OCI-M1 (cell line): ENCODE measurements around the gene HLCS.
A peak's percentile ranks its signal among the peaks of the same experiment; 100 is the strongest.

ENCODE experiments used
- DNase-seq: peaks from one replicate; lab custom pipeline; 2025; lab: John Stamatoyannopoulos, UW

The HLCS gene

DNA sequence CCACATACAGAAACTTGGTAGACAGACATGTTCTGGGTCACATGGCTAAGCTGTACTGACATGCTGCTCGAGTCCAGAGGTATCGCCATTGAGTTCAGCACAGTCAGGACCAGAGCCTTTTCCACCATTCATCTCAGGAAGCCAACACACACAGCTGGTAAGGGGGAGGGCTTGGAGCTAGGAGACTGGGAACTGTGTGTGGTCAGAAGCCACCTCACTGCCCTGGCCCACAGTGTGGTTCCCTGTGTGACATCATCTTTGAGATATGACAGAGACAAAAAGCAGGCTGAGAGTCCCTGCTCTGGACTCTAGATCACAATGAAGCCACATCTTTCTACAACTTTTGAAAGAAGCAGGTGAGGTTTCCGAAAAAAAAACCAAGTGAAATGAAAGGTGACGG lies 160.4 kb downstream of the HLCS start:
- peak; percentile 62 for DNase-seq

DNA sequence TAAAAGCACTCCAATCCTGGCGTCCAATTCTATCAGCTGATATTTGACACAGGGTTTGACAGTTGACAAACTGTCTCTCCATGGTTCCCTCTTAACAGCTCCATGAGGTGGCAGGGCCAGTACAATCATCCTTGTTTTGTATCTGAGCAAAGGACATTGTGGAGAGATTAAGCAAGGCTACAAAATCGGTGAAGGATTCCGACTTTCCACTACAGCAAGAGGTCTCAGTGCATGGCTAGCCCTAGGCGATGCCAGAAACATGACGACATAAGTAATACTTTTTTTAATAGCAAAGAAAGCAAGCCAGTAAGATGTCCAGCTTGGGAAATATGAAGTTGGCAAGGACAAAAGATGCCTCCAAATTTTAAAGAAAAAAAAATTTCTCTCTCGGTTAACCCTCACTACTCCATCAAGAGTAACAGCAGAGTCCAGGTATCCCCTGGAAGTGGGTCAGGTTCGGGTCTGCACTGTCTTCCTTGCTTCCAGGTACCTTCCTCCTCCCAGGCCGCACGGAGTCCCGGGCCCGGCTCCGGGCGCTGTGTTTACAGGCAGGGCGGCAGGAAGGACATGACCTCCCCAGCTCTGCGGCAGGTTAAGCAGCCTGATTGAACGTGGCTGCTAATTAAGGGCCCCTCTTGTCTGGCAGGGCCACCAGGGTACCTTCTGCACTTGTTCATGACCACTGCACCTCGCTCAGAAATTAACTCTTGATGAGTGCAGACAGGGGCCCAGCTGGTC lies 161.4 kb downstream of the HLCS start:
- DNase-seq = no peak

DNA sequence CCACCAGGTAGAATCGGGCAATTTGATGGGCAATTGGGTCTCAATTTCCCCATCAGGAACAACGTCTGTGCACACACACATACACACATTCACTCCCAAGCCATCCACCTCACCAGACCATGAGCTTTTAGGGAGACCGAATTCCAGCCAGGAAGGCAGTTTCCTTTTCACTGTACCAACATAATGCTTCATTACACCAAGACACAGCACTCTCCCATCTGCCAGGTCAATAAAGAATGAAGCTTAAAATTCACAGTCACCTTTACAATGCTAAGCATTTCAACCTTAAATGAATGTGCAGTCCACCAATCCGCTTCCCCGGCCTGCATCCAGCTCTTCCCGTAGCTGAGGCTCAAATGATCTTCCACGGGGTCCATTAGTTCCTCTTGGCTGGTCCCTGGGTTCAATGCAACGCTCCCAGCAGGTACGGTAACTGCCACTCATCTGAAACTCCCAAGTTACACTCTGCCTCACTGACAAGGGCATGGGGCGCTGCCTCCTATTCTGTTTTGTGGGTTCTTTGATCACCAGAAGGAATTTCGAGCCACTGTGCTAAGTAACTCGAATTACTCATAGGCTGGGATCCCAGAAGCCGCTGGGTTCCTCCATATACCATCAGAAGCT lies 162.5 kb downstream of the HLCS start:
- DNase-seq = no peak

DNA sequence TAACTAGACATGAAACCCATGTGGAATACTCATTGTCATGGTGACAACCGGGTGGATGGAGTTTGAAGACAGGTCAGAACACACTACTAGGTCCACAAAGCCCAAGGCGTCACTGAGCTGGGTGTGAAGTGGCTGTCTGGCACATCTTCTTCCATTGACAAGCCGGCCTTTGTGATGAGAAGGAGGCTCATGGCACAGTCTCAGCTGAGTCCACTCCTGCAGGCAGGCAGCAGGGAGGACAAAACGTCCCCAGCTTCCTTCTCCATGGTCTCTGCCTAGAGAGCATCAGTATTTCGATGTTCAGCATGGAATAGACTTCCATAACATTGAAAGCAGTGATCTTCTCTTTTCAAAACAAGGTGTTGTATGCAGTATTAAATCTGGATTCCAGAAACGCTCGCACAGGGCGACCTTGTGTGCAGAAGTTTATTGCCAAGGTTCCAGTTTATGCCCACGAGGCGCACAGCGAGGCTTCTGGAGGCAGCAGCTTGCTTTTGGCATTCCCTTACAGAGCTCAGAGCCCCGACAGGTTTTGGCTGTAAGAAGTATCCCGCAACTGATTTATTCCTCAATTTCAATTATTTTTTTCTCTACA lies 163.3 kb downstream of the HLCS start:
- no peak for DNase-seq

DNA sequence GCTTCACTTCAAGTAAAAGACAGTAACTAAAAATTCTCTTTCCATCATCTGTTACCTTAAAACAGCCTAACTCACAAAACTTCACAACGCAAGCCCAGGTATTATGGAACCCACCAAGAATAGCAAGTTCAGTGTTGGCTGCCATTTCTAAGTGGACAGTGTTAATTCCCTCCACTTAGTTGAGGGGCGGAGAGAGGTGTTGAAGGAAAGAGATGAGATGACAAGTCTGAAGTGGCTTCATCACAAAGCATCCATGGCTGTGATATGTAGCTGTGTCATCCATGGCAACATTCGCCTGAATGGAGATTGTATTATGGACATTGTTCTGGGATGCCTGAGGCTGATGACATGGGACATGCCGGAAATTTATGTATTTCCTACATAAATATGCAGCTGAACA lies 165.7 kb downstream of the HLCS start:
- no peak for DNase-seq

DNA sequence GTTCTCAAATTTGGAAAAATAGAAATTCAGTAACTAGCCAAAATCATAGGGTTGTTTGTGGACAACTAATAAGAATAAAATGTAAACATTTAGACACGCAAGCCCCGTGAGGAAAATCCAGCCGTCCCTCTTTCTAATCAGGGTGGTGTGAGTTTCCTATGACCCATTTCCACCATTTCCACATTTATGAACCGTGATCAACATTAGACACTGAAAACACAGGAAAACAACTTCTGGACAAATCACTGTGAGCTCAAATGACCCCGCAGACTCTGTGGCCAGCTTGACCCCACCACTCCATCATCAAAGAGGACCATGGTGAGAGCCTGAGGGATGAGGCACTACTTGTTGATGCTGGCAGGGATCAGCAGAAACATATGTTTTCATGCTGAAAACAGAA lies 166.6 kb downstream of the HLCS start:
- no peak for DNase-seq

DNA sequence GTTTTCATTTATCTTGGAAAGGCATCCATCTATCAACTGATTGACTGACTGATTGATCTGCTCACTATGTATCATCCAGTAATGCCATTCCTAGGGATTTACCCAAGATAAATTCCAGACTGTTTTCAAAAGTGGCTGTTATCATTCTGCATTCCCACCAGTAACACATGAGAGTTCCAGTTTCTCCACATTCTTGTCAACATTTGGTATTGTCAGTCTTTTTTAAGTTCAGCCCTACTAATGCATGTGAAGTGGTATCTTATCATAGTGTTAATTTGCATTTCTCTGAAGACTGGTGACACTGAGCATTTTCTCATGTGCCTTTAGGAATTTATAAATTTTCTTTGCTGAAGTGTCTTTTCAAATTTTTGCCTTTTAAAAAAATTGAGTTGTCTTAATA lies 168.0 kb downstream of the HLCS start:
- no peak for DNase-seq

DNA sequence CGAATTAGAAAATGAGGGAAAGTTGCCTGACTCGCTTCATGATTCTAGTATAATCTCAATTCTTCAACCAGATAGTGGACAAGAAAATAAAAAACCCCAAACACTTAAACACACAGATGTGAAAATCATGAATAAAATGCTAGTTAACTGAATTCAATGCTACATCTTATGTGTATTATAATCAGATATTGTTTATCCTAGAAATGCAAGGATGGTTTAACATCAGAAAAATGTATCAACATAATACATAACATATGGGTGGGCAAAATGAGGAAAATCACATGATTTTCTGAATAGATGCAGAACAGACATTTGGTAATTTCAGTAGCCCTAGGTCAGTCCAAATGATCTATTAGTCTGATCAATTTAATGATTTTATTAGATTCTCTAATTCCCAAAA lies 170.4 kb downstream of the HLCS start:
- DNase-seq = no peak

DNA sequence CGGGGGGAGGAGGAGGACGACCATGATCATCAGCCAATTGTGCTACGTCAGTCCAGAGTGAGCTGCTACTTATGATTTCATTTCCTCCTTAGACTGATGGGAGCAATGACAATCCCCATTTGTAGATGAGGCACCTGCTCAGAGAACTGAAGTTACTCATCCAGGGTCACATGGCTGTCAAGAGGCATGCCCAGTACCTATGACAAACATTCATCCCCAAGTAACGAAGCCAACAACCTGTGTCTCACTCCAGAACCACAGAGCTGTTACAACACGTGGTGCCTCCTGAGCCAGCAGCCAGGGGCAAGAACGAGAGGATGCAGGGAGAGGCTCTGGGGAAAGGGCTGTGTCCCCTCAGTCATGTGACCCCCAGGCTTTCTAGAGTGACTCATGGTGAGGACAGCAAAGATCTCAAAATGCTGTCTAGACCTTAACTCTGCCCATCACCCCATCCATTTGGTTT lies 173.9 kb downstream of the HLCS start:
- DNase-seq = no peak

DNA sequence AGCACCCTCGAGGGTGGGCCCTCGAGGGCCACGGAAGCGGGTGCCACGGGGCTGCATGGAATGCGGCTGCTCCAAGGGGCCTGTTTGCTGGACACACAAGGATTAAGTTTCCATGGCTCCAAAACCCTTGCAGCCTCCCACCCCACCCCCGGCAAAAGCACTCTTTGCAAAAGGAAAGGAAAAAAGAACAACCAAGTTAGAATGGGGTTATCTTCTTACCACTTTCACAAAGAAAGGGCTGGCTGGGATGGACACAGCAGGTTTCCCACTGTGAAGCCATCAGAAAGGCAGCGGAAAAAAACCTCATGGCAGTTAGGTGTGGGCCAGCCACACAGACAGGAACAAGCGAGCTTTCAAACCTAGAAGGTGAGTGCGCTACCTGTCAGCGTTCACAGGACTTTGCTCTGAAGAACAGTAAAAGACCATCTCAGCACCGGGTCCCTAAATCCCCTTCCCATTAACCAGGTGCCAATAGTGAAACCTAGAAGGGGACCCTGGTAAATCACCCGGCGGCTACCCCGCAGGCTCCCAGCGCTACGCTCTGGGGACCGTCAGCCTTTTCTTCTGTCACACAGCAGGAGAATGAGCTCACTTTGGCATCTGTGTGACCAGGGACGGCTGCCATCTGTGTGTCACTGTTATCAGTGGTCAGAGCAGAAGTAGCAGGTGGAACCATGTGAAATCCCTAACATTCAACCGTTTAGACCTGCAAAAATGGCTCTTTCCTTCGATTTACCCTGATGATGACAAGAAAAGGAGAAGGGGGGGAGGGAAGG lies 174.6 kb downstream of the HLCS start:
- no peak for DNase-seq

DNA sequence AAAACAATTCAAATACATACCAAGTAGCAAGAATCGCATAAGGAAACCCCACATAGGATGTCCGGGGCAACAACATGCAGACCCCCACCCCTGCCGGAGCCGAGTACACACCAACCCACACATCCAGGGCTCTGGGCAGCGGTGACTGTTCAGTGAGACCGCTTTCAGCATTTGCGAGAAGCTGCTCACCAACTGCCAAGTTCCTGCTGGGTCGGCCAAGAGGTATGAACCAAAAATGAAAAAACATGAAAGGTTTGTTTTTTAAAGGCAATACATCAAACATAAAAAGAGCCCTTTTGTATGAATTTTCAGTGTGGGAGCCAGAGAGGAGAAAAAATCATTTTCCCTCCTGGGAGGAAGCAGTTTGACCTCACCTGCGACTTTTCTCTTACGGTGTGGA lies 175.3 kb downstream of the HLCS start:
- DNase-seq = no peak

DNA sequence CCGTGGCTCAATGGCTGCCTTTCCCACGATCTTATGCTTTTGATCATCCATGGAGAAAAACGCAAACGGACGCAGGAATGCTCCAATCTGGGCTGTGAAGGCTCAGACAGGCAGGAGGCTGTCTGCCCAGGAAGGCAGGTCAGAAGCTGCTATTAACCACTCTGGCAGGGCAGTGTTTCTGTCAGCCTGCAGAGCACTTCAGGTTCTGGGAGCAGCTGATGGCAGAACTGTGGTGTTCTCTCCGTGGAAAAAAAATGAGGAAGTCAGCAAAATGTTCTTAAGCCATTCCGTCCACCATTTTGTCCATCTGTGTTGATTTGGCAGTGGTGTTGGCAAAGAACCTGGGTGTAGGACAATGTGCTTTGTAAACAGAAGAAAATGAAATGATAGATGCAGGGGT lies 175.9 kb downstream of the HLCS start:
- DNase-seq = peak; percentile 31

DNA sequence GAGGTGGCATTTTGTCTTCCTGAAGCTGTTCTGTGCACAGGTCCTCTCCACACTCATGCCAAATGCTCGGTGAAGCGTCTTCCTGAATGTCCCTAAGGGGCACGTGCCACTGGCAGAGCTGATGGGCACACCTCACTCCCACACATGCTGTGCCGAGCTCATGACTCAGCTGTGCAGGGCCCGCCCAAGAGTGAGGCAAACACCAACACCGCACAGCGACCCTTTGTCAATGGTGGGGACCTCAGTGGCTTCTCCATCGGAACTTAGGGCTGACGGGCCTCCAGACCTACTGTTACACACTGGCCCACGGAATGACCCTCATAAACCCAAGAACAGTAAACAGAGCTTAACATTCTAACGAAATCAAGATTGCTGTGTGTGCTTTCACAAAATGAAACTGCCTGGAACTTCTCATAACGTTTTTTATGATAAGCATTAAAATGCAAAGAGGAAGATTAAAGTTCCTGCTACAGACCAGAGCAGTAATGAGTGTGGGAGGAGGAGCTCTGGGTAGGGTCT lies 178.3 kb downstream of the HLCS start:
- peak; percentile 75 for DNase-seq

DNA sequence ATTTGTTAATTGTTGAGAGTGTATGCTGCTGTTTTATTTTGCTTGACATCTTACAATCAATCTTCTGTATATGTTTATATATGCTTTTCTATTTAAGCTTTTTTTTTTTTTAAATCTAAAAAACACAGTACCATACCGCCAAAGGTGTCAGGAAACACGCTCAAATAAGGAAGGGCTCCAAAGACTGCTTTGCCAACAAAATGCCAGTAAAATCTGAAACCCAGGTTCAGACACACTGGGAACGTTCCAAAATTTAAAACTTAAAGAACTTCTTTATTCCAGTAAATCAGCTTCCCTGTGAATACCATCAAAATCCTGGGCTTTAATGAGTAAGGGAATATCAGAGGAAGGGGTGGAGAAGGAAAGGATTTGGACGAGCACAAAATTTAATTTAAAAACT lies 180.3 kb downstream of the HLCS start:
- DNase-seq = no peak

DNA sequence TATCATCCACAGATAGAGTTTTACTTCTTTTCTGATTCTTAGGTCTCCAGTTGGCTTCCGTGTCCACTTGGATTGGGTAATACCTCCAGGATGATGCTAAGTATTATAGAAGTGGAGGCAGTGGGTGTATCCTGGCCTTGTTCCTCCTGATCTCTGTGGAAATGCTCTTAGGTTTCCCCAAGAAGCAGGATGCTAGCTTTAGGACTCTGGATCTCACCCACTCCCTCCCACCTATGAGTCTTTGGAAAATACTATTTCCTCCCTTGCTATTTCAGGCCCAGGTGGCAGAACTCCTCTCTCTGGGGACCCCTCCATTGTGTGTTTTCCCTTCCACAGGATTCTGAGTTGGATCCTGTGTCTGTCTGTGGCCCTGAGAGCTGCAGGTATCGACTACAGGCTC lies 180.9 kb downstream of the HLCS start:
- no peak for DNase-seq

DNA sequence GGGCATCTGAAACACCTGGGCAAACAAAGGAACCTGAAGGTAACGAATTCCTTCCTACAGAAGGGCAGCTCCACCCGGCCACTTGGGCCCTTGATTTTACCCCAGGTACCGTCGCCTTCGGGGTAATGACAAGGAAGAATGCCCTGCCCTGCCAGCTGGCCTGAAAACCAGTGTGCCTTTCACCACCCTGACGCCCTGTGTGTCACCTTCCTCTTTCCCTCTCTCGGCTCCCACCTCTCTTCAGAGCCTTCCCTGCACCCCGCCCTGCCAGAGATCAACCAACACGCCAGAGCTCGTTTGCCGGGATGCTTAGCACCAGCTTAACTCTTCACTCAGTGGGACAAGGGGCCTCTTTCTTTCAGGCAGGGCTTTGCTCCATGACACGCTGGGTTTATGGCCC lies 181.5 kb downstream of the HLCS start:
- DNase-seq = no peak

DNA sequence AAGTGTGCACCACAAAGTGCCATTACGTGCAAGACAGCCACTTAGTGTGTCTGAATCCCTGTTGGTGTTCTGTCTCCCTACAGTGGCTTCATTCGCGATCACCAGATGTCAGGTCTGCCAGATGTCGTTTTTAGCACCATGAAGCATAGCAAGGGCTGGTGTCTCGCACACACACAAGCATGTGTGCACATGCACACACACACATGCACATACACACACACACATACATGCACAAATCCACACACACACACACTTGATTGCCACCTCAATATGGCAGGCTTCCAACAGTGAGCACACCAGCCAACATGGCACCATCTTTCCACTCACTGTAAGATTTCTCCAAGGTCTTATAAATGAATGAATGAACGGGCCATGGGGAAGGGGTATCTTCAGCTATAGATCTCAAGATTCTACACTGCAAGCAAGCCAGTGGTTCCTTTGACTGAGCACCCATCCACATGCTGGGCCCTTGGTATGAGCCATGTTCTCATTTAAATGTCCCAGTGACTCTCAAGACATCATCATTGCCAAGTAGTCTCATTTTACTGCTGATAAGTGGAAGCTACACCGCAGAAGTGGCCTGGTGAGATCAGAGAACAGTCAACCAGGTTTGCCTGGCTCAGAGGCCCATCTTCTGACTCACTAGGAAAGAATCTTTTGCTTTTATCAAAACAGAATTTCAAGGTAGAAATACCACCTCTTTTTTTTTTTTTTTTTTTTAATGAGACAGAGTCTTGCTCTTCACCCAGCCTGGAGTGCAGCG lies 182.7 kb downstream of the HLCS start:
- DNase-seq = no peak

DNA sequence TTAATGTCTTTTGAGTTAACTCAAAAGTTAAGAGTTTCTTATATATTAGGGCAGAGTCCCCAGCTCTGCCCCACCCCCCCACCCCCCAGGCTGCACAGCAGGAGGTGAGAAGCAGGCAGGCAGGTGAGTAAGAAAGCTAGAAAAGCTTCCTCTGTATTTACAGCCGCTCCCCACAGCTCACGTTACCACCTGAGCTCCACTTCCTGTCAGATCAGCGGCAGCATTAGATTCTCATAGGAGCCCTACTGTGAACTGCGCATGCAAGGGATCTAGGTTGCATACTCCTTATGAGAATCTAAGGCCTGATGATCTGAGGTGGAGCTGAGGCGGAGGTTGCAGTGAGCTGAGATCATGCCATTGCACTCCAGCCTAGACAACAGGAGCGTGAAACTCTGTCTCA lies 185.6 kb downstream of the HLCS start:
- DNase-seq = no peak

DNA sequence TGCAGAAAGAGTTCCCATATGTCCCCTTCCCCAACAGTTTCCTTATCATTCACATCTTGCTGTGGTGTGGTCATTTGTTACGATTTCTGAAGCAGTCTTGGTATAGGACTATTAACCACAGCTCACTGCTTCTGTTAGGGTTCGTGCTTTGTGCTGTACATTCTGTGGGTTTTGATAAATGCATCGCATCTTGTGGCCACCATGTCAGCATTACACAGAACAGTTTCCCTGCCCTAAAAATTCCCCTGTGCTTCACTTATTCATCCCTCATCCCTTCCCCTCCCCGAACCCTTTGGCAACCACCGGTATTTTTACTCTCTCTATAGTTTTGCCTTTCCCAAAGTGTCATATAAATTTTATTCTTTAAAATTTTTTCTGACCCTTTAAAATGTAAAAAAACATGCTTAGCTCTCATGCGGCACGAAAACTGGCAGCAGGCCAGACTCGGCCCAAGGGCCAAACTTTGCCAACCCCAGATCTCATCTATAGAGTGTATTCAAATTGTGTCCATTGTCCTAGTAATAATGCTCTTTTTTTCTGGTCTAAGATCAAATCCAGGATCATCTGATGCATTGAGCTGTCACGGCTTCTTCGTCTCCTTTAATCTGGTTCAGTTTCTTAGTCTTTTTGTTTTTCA lies 189.4 kb downstream of the HLCS start:
- DNase-seq = peak; percentile 77

DNA sequence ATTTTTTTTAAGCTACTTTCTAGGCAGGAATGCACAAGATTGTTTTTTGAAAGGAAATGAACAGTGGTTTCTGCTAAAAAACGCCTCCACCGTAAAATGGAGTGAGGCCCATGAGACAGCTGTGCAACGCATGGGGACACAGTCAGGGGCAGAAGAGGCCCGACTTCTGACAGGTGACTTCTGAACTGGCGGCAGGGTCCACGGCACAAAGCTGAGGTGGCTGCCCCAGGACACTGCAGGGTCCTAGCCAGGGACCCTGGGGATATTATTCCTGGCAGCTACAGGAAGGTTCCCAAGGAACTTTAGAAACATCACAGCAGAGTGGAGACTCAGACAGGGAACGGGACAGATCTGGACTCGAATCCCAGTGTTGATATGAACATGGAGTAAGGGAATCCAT lies 192.5 kb downstream of the HLCS start:
- DNase-seq = no peak

DNA sequence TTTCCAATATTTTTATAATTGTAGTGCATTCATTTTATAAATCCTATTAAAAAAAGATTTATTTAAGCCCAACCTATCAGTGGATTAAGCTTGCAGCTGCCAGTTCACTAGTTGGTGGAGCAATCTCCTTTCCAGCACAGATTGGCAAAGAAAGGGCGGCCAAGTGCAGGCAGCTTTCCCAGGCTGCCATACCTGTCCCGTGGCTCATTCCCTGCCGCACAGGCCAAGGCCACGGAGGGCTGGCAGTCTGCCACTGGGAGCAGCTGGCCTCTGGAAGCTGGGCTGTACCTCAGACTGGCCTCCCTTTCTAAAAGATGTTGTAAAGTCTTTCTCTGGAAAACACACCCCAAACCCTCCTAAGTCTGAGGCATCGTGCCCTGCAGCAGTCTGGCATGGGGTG lies 193.4 kb downstream of the HLCS start:
- no peak for DNase-seq
